PC-3 (cell line): ENCODE measurements around the gene ZXDC. TPM values are rescaled to one million over a fixed set of nuclear protein-coding genes. Genes with fewer than 3 reads are reported as not detected.

Experiments used
- ATAC-seq: fragments of 200-7000 bp; cut with Tn5 transposase; 2 replicates; pipeline ENCODE4 v1.9.1; 2020; ENCODE audit warnings: mild to moderate bottlenecking, moderate library complexity
- BruUV-seq: library from RNA; stranded (reverse); fragments of 400-500 nt; replicated peaks from 2 replicates; lab custom pipeline; 2021; lab: Mats Ljungman, UMichigan
- CTCF ChIA-PET: fragments of 300-600 bp; sonication (Branson Sonifier 250); formaldehyde crosslinking; loops from one replicate; lab custom pipeline; 2022; ENCODE audit warnings: antibody characterized with exemption; lab: Charles Lee
- POLR2A ChIA-PET: fragments of 300-600 bp; sonication (Branson Sonifier 250); formaldehyde crosslinking; loops from one replicate; lab custom pipeline; 2022; ENCODE audit warnings: antibody characterized with exemption; ENCODE audit not compliant: unreplicated experiment; lab: Charles Lee
- DNase-seq: peaks from one replicate; pipeline ENCODE4 v3.0.0-alpha.2; 2015
- H2AFZ ChIP-seq: fragments of 300-600 bp; sonication (generic); 2 replicates; pipeline ENCODE4 v1.6.0; 2016; ENCODE audit warnings: antibody characterized with exemption, low read length
- H3F3A ChIP-seq: fragments of 300-600 bp; sonication (generic); one replicate; pipeline ENCODE4 v1.6.0; 2017; ENCODE audit warnings: antibody characterized with exemption, low read length, control low read depth, mild to moderate bottlenecking; ENCODE audit not compliant: unreplicated experiment
- H3K27ac ChIP-seq: fragments of 300-600 bp; sonication (generic); 2 replicates; pipeline ENCODE4 v1.5.1; 2016; ENCODE audit warnings: mild to moderate bottlenecking, low read length
- H3K27me3 ChIP-seq: fragments of 300-600 bp; sonication (generic); 2 replicates; pipeline ENCODE4 v1.6.1; 2016; ENCODE audit warnings: low read length, mixed read lengths
- H3K36me3 ChIP-seq: fragments of 300-600 bp; sonication (generic); 2 replicates; pipeline ENCODE4 v1.6.1; 2016; ENCODE audit warnings: low read depth, mixed run types, low read length, mixed read lengths
- H3K4me1 ChIP-seq: fragments of 300-600 bp; sonication (generic); 2 replicates; pipeline ENCODE4 v1.5.1; 2016; ENCODE audit warnings: low read length; ENCODE audit not compliant: insufficient read depth
- H3K4me2 ChIP-seq: fragments of 300-600 bp; sonication (generic); 2 replicates; pipeline ENCODE4 v1.6.0; 2016; ENCODE audit warnings: low read length
- H3K4me3 ChIP-seq: fragments of 300-600 bp; sonication (generic); 2 replicates; pipeline ENCODE4 v1.5.1; 2016; ENCODE audit warnings: mild to moderate bottlenecking, low read length, mixed read lengths
- H3K79me2 ChIP-seq: fragments of 300-600 bp; sonication (generic); 2 replicates; pipeline ENCODE4 v1.6.1; 2017; ENCODE audit warnings: low read length, mixed read lengths
- H3K9ac ChIP-seq: fragments of 300-600 bp; sonication (generic); 2 replicates; pipeline ENCODE4 v1.6.0; 2016; ENCODE audit warnings: mild to moderate bottlenecking, low read length
- H3K9me2 ChIP-seq: fragments of 300-600 bp; sonication (generic); replicated peaks from 2 replicates; pipeline ENCODE4 v1.6.1; 2016; ENCODE audit warnings: mixed run types, low read length, mixed read lengths
- H3K9me3 ChIP-seq: fragments of 300-600 bp; sonication (generic); 2 replicates; pipeline ENCODE4 v1.6.1; 2016; ENCODE audit warnings: low read length, mixed read lengths
- H4K20me1 ChIP-seq: fragments of 300-600 bp; sonication (generic); 2 replicates; pipeline ENCODE4 v1.6.1; 2016; ENCODE audit warnings: low read length, mixed read lengths
- CTCF ChIP-seq: fragments of 300-600 bp; sonication (generic); conservative IDR thresholded peaks from 2 replicates; pipeline ENCODE4 v1.5.1; 2017; ENCODE audit warnings: antibody characterized with exemption, low read depth, mild to moderate bottlenecking, low read length
- EZH2 ChIP-seq: fragments of 300-600 bp; sonication (generic); IDR thresholded peaks from one replicate; pipeline ENCODE4 v1.6.1; 2017; ENCODE audit warnings: antibody characterized with exemption, mild to moderate bottlenecking, low read length; ENCODE audit not compliant: unreplicated experiment
- EZH2phosphoT487 ChIP-seq: fragments of 300-600 bp; sonication (generic); IDR thresholded peaks from 2 replicates; pipeline ENCODE4 v1.6.1; 2018; ENCODE audit warnings: mild to moderate bottlenecking, antibody characterized with exemption, low read length, borderline replicate concordance
- intact Hi-C: fragments of 100-400 bp; cut with micrococcal nuclease; formaldehyde crosslinking; loops from 2 replicates; pipeline ENCODE4 v1.9.0; 2023
- total RNA-seq: library from RNA; depleted of rRNA; stranded (reverse); fragments of >200 nt; gene quantifications from 2 replicates; pipeline ENCODE4 v1.2.3, GENCODE V29; 2014

The ZXDC gene
- total RNA-seq, 1 experiment from 2014 or later, result 18.7 TPM

- no peak overlapping the region for H3K4me2 ChIP-seq
- no peaks in the 10 kb centered on the region for H3K79me2 ChIP-seq
- no peak overlapping the region for H3K9ac ChIP-seq
- ATAC-seq, result no peak
- DNase-seq, result no peak
- H3K4me3 ChIP-seq, result no peak overlapping the region
- intact Hi-C loops, result no loop called here
- H3K27me3 ChIP-seq, result no peaks in the 10 kb centered on the region
- no peaks in the 10 kb centered on the region for H3F3A ChIP-seq
- TF ChIP-seq CTCF, result no peak
- TF ChIP-seq EZH2, result no peak
- no peak for TF ChIP-seq EZH2phosphoT487
- no TSS peak for BruUV-seq
- no peak overlapping the region for H3K27ac ChIP-seq
- no peaks in the 10 kb centered on the region for H3K36me3 ChIP-seq
- POLR2A ChIA-PET, result no interaction called here
- no peaks in the 10 kb centered on the region for H4K20me1 ChIP-seq
- H3K9me2 ChIP-seq, result no peaks in the 10 kb centered on the region
- CTCF ChIA-PET, result no interaction called here
- H3K9me3 ChIP-seq, result no peaks in the 10 kb centered on the region
- no peak overlapping the region for H2AFZ ChIP-seq
- H3K4me1 ChIP-seq, result no peaks in the 10 kb centered on the region; the same call in 1 of the 2 replicates
Measured at GRCh38 chr3:126511291-126511690, 35.6 kb upstream of the ZXDC start.

- H3K27me3 ChIP-seq, result no peaks in the 10 kb centered on the region
- ChIA-PET POLR2A (no interaction called here), CTCF (no interaction called here)
- H3K4me1 ChIP-seq, result no peaks in the 10 kb centered on the region; the same call in 1 of the 2 replicates
- no peaks in the 10 kb centered on the region for H3K9me2 ChIP-seq
- no peak overlapping the region for H3K27ac ChIP-seq
- H4K20me1 ChIP-seq, result no peaks in the 10 kb centered on the region
- no peak for ATAC-seq
- no peak overlapping the region for H3K4me3 ChIP-seq
- BruUV-seq, result no TSS peak
- H3F3A ChIP-seq, result no peaks in the 10 kb centered on the region
- no peak overlapping the region for H3K4me2 ChIP-seq
- no peak overlapping the region for H2AFZ ChIP-seq
- H3K9ac ChIP-seq, result no peak overlapping the region
- no peaks in the 10 kb centered on the region for H3K9me3 ChIP-seq
- intact Hi-C loops, result no loop called here
- no peaks in the 10 kb centered on the region for H3K79me2 ChIP-seq
- H3K36me3 ChIP-seq, result no peaks in the 10 kb centered on the region
- TF ChIP-seq CTCF (no peak), EZH2 (no peak), EZH2phosphoT487 (no peak)
- no peak for DNase-seq
Measured at GRCh38 chr3:126510308-126510910, 34.7 kb upstream of the ZXDC start.

GRCh38 chr3:126509597-126510307 lies 34.1 kb upstream of the ZXDC start:
- DNase-seq, result no peak
- no peaks in the 10 kb centered on the region for H3K9me2 ChIP-seq
- no peak for TF ChIP-seq EZH2phosphoT487
- TF ChIP-seq CTCF, result no peak
- no peak for TF ChIP-seq EZH2
- no TSS peak for BruUV-seq
- H4K20me1 ChIP-seq, result no peaks in the 10 kb centered on the region
- no peak overlapping the region for H3K9ac ChIP-seq
- H3K27me3 ChIP-seq, result no peaks in the 10 kb centered on the region
- intact Hi-C loops, result no loop called here
- no peak for ATAC-seq
- H3K9me3 ChIP-seq, result no peaks in the 10 kb centered on the region
- no peak overlapping the region for H2AFZ ChIP-seq
- H3F3A ChIP-seq, result no peaks in the 10 kb centered on the region
- H3K4me3 ChIP-seq, result no peak overlapping the region
- H3K4me1 ChIP-seq, result no peaks in the 10 kb centered on the region; the same call in 1 of the 2 replicates
- POLR2A ChIA-PET, result no interaction called here
- H3K36me3 ChIP-seq, result no peaks in the 10 kb centered on the region
- H3K79me2 ChIP-seq, result no peaks in the 10 kb centered on the region
- H3K27ac ChIP-seq, result no peak overlapping the region
- no peak overlapping the region for H3K4me2 ChIP-seq
- CTCF ChIA-PET, result no interaction called here
